Calu3 (cell line): ENCODE data around the gene P2RX2. TPM values are rescaled to one million over a fixed set of nuclear protein-coding genes. Genes with fewer than 3 reads are reported as not detected.

ENCODE experiments used
- BruUV-seq: library from RNA; stranded (reverse); fragments of 400-500 nt; replicated peaks from 2 replicates; lab custom pipeline; 2021; lab: Mats Ljungman, UMichigan
- CTCF ChIA-PET: fragments of 300-600 bp; sonication (Branson Sonifier 250); formaldehyde crosslinking; loops from one replicate; lab custom pipeline; 2022; ENCODE audit warnings: antibody characterized with exemption; lab: Charles Lee
- DNase-seq: peaks from one replicate; pipeline ENCODE4 v3.0.0; 2022
- H3K27ac Mint-ChIP-seq: one replicate; pipeline ENCODE4 v1.8.0; 2022; ENCODE audit warnings: mixed read lengths; ENCODE audit not compliant: unreplicated experiment
- H3K27me3 Mint-ChIP-seq: one replicate; pipeline ENCODE4 v1.8.0; 2022; ENCODE audit warnings: mixed read lengths; ENCODE audit not compliant: unreplicated experiment
- H3K36me3 Mint-ChIP-seq: one replicate; pipeline ENCODE4 v1.8.0; 2022; ENCODE audit warnings: mild to moderate bottlenecking, moderate library complexity, mixed read lengths; ENCODE audit not compliant: insufficient read depth, unreplicated experiment
- H3K4me1 Mint-ChIP-seq: one replicate; pipeline ENCODE4 v1.8.0; 2022; ENCODE audit warnings: mild to moderate bottlenecking, low read depth, mixed read lengths; ENCODE audit not compliant: unreplicated experiment
- H3K4me3 Mint-ChIP-seq: one replicate; pipeline ENCODE4 v1.8.0; 2022; ENCODE audit warnings: mild to moderate bottlenecking, low read depth, moderate library complexity, mixed read lengths; ENCODE audit not compliant: unreplicated experiment
- H3K9me3 Mint-ChIP-seq: one replicate; pipeline ENCODE4 v1.8.0; 2022; ENCODE audit warnings: low read depth, mixed read lengths; ENCODE audit not compliant: unreplicated experiment
- CTCF ChIP-seq: fragments of 200-600 bp; IDR thresholded peaks from one replicate; pipeline ENCODE4 v1.8.0; 2022; ENCODE audit warnings: antibody characterized with exemption; ENCODE audit not compliant: unreplicated experiment
- intact Hi-C: fragments of 100-400 bp; cut with micrococcal nuclease; formaldehyde crosslinking; loops from one replicate; pipeline ENCODE4 v1.10.0; 2022; ENCODE audit not compliant: unreplicated experiment
- total RNA-seq: library from RNA; stranded (reverse); gene quantifications from 2 replicates; pipeline ENCODE4 v1.2.3, GENCODE V29; 2022

P2RX2 gene
- total RNA-seq, 1 experiment from 2014 or later: not detected

- intact Hi-C loops: no loop called here
- Mint-ChIP-seq H3K9me3 (no peaks in the 10 kb centered on the region), H3K27ac (no peak overlapping the region)
Measured at GRCh38 chr12:132574271-132574996, 44.1 kb upstream of the P2RX2 start.

DNA sequence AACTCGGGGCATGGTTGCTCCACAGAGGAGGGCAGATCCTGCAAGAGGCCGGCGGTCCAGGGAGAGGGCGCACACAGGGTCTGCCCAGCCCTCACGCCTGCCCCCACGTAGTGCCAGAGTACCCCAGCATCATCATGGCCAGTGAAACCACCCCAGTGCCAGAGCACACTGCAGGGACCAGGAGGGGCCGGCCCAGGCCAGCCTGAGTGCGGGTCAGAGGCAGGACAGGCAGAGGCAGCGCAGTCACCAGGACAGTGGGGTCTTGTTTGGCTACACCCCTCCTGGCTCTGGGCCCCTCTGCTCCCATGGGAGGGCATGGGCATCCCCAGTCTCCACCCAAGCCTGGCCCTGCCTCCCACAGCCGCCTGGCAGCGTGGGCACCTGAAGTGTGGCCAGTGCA, 42.9 kb upstream of the P2RX2 start:
- CTCF ChIA-PET: no interaction called here
- no peaks in the 10 kb centered on the region for H3K4me1 Mint-ChIP-seq
- no peak overlapping the region for H3K27ac Mint-ChIP-seq
- intact Hi-C loops: no loop called here
- no peaks in the 10 kb centered on the region for H3K9me3 Mint-ChIP-seq
- no peak overlapping the region for H3K4me3 Mint-ChIP-seq
- H3K36me3 Mint-ChIP-seq: peaks cover 72% of the 10 kb centered on the region
- no peak for TF ChIP-seq CTCF
- no TSS peak for BruUV-seq
- no peaks in the 10 kb centered on the region for H3K27me3 Mint-ChIP-seq
- no peak for DNase-seq

More at GRCh38 chr12:132574271-132574996, 44.1 kb upstream of the P2RX2 start:
- Mint-ChIP-seq H3K4me3 (no peak overlapping the region), H3K4me1 (no peaks in the 10 kb centered on the region), H3K27me3 (no peaks in the 10 kb centered on the region), H3K36me3 (peaks cover 72% of the 10 kb centered on the region)
- no peak for TF ChIP-seq CTCF
- DNase-seq: no peak
- BruUV-seq: no TSS peak
- CTCF ChIA-PET: no interaction called here

DNA sequence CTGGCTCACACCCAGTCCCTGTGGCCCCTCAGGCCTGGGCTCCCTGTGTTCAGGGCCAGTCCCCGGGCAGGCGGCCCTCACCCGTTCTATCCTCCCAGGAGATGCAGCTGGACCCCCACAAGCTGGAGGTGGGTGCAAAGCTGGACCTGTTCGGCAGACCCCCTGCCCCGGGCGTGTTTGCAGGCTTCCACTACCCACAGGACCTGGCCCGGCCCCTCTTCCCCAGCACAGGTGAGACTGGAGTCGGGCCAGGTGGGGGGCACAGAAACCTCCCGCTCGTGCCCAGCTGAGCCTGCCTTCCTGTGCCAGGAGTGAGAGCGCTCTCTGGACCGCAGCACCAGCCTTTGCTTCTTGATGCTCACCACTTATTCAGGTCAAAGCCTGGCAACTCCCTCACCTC, 41.9 kb upstream of the P2RX2 start:
- intact Hi-C loops: no loop called here
- no peaks in the 10 kb centered on the region for H3K9me3 Mint-ChIP-seq
- no TSS peak for BruUV-seq
- CTCF ChIA-PET: interaction anchor here (0.6 kb wide), 1 partner anchor 415 kb away, joined by 4 read pairs; no protein-coding TSS in a partner anchor
- H3K4me3 Mint-ChIP-seq: no peak overlapping the region
- no peaks in the 10 kb centered on the region for H3K4me1 Mint-ChIP-seq
- no peak for DNase-seq
- H3K27ac Mint-ChIP-seq: no peak overlapping the region
- peaks cover 76% of the 10 kb centered on the region for H3K36me3 Mint-ChIP-seq
- no peaks in the 10 kb centered on the region for H3K27me3 Mint-ChIP-seq
- TF ChIP-seq CTCF: no peak

DNA sequence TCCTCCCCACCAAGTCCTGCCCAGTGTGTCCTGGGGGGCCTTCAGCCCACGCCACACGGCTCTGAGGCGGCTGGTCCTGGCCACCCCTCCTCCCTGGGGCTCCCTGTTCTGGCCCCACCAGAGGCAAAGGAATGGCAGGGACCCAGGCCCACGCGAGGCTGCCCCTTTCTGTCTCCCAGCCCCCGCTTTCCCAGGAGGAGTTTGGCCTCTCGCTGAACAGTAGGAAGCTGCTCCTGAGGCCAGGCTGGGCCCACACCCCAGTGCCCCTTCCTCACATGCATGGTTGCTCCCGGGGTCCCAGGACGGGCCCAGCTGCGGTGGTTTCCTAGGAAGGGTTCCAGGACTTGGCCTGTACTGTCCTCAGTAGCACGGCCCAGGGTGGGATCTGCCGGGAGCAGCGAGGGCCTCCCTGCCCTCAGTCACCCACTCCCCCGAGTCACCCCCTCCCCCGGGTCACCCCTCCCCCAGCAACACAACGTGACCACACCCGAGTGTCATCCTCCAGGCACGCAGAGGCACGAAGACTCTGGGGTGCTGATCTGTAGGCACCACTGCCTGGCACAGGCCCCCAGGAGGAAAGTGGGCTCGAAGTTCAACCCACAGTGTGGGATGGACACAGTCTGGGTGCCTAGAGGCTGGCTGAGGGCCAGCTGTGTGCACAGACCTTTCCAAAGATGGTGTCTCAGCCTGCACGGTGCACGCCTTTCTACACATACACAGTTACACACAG, 41.2 kb upstream of the P2RX2 start:
- BruUV-seq: no TSS peak
- TF ChIP-seq CTCF: no peak
- Mint-ChIP-seq H3K9me3 (no peaks in the 10 kb centered on the region), H3K4me3 (no peak overlapping the region), H3K27me3 (no peaks in the 10 kb centered on the region), H3K36me3 (peaks cover 69% of the 10 kb centered on the region), H3K27ac (no peak overlapping the region), H3K4me1 (no peaks in the 10 kb centered on the region)
- CTCF ChIA-PET: no interaction called here
- intact Hi-C loops: no loop called here
- no peak for DNase-seq
